Measurements from ENCODE around the gene CDKN1A.

CDKN1A gene

DNA sequence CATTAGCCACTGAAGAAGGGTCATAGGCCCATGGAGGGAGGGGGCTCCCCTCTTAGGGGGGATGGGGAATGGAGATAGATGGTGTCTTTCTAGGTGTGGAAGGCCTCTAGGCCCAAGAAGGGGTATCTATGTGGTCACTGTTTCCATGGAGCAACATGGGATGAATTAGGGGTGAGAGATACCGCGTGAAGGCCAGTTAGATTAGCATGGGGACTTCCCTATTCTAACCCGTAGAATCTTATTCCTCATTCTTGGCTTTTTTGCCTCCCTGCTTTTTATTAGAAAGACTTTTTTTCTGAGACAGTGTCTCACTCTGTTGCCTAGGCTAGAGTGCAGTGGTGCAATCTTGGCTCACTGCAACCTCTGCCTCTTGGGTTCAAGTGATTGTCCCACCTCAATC is 22.3 kb downstream of the CDKN1A start:
- Histone ChIP-seq H3K4me3 (replicated peaks; ENCODE audit: insufficient read depth, low read length) (peak overlapping the region; percentile 14), H3K27ac (replicated peaks) (peak overlapping the region; percentile 56), H3K27me3 (ENCODE audit: insufficient read depth, poor library complexity, severe bottlenecking) (no peaks in the 10 kb centered on the region)
- DNase-seq (ENCODE audit: low read depth in 1 of 2, low spot score in 1 of 2) = peak in 1 of 2 experiments; percentile 60
- no peak for TF ChIP-seq CTCF (IDR thresholded peaks at IDR 0.05; ENCODE audit: insufficient read depth, low read length)
- TF ChIP-seq REST (IDR thresholded peaks at IDR 0.05; ENCODE audit: insufficient replicate concordance, low read depth) = no peak
- TF ChIP-seq POLR2AphosphoS5 (IDR thresholded peaks at IDR 0.05; ENCODE audit: low read depth) = no peak
- TF ChIP-seq GABPA (IDR thresholded peaks at IDR 0.05; ENCODE audit: low read depth) = no peak
- peak; percentile 87 for TF ChIP-seq SPI1 (IDR thresholded peaks at IDR 0.05; ENCODE audit: borderline replicate concordance, low read depth)

GRCh38 chr6:36701401-36701991 is 23.0 kb downstream of the CDKN1A start:
- H3K4me3 ChIP-seq (replicated peaks; ENCODE audit: insufficient read depth, low read length) = no peak overlapping the region
- no peak for DNase-seq (ENCODE audit: low read depth in 1 of 2, low spot score in 1 of 2)
- TF ChIP-seq CTCF (IDR thresholded peaks at IDR 0.05; ENCODE audit: insufficient read depth, low read length) (no peak), POLR2AphosphoS5 (IDR thresholded peaks at IDR 0.05; ENCODE audit: low read depth) (no peak), SPI1 (IDR thresholded peaks at IDR 0.05; ENCODE audit: borderline replicate concordance, low read depth) (peak; percentile 66; the same call in 1 of the 2 replicates), REST (IDR thresholded peaks at IDR 0.05; ENCODE audit: insufficient replicate concordance, low read depth) (no peak), GABPA (IDR thresholded peaks at IDR 0.05; ENCODE audit: low read depth) (no peak)
- no peaks in the 10 kb centered on the region for H3K27me3 ChIP-seq (ENCODE audit: insufficient read depth, poor library complexity, severe bottlenecking)
- H3K27ac ChIP-seq (replicated peaks) = peak overlapping the region; percentile 56

DNA sequence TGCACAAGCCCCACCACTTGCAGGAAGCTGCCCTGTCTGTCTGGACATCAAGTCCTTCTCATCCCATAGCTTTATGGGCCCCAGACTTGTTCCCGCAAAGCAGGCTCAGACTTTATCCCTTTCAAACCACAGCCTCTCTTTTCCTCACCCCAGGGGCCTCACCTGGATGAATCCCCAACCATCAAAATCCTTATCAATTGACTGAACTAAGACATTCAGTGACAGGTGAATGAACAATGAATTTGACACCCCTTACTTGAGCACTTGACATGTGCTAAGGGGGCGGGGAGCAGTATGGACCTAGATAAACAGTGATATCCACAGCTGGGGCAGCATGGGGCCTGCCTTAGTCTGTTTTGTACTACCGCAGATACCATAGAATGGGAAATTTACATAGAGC is 24.1 kb downstream of the CDKN1A start:
- Histone ChIP-seq H3K4me3 (replicated peaks; ENCODE audit: insufficient read depth, low read length) (no peak overlapping the region), H3K27me3 (ENCODE audit: insufficient read depth, poor library complexity, severe bottlenecking) (no peaks in the 10 kb centered on the region), H3K27ac (replicated peaks) (no peak overlapping the region)
- TF ChIP-seq POLR2AphosphoS5 (IDR thresholded peaks at IDR 0.05; ENCODE audit: low read depth) = no peak
- no peak for TF ChIP-seq CTCF (IDR thresholded peaks at IDR 0.05; ENCODE audit: insufficient read depth, low read length)
- TF ChIP-seq REST (IDR thresholded peaks at IDR 0.05; ENCODE audit: insufficient replicate concordance, low read depth) = no peak
- TF ChIP-seq GABPA (IDR thresholded peaks at IDR 0.05; ENCODE audit: low read depth) = no peak
- TF ChIP-seq SPI1 (IDR thresholded peaks at IDR 0.05; ENCODE audit: borderline replicate concordance, low read depth) = no peak
- no peak for DNase-seq (ENCODE audit: low read depth in 1 of 2, low spot score in 1 of 2)
